ENCODE data around the gene SEMA3C.
A peak's percentile ranks its signal among the peaks of the same experiment; 100 is the strongest.

The SEMA3C gene

DNA sequence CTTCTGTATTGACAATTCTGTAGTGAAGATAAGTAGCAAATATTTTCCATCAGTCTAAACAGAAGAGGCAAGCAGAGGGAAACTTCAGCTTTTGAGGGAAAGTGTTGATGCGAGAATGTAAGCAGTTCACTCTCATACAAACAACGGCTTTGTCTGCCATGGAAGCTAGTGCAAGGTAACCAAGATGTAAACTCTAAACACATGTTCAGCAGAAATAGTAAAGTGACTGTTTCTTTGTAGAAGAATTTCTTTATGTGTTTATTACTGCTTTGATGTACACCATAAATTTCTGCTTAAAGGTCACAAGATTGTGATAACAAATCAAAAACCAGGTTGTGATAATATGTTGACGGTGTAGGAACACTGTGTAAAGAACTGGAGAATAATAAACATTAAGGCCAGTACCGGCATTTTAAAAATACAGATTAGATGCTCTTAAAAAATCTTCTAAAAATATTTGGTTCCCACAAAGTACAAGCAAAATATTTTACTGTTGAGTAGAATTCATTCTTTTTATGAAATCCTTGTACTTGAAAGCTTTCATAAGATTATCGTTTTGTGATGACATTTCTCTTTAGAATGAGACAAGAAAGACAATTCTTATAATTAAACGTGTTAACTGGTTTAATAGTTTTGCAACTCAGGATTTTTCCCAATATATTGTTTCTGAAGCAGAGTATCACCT, 34.2 kb downstream of the SEMA3C start:
- DNase-seq = no peak

DNA sequence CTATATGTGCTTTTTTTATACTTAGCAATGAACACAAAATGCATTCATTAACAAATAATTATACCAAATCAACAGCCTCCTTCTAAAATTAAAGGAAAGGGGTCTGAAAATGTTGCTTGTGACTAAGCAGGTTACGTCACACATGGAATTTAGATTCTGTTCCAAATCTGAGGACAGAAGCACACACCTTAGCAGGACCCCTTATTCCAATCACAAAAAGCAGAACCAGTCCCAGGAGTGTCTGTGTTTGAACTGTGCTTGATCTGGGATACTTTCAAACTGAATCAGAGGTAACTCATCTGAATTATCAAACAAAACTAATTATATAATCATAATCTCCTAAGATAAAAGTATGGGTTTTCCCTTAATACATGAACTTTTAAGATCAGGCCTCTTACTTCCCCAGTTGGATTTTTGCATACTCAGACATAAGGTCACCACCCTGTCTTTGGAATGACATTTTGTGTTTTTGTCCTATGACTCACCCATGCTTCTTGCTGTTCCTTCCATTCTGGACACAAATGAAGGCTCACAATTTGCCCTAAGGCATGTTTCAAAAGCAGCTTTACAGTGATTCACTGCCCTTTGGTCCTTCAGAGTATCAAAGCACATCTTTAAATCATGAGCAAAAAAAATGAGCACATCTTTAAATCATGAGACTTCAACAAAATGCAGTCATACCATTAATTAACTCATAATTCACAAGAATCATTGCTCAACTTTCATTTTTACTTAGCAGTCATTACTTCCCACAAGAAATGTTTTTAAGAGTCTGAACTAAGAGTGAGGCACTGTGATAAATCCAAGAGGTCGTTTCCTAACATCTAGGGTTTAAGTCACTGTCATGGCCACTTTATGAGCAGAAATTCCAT, 35.5 kb downstream of the SEMA3C start:
- no peak for DNase-seq

DNA sequence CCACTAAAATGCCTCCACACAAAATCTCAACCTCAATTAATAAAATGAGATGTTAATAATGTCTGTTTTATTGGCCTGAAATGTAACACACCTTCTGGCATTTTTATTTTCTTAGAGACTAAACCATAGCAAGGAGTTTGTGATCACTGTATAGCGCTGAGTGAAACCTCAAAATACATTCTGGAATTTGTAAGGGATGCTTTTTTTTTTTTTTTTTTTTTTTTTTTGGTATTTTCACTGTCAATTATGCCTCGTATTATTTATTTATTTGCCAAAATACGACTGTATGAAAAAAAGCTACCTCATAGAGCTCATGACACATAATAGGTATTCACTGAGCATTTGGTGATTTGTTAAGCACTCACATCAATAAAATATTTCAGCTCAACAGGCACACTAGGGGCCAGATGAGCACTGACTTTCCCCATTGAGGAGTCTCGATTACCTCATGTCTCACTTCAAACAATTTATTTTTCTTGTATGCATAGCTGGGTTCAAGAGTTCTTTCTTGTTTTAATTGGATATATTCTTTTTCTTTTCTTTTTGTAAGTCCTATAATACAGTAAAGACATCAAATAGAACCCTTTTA, 36.5 kb downstream of the SEMA3C start:
- DNase-seq = no peak

DNA sequence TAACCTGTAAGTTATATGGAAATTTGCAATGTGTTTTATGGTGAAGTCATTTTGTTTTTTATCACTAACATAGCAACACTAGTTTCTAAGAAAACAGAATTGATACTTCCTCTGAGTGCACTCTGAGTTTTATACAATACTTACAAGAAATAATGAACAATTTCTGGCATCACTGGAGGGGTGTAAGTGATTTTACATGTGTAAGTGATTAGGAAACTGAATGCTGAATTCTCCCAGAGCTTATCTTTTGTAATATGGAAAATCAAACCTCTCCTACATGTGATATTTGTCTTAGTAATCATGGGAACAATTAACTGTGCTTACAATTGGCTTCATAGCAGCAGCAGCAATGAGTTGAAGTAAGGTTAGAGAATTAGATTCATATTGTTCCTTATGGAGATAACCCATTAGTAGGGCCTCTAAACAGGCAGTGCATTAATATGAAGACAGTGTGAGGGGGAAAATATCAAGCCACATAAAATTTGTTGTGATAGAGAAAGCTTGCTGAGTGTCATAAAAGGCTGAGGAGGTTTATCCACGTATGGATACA, 37.4 kb downstream of the SEMA3C start:
- no peak for DNase-seq

DNA sequence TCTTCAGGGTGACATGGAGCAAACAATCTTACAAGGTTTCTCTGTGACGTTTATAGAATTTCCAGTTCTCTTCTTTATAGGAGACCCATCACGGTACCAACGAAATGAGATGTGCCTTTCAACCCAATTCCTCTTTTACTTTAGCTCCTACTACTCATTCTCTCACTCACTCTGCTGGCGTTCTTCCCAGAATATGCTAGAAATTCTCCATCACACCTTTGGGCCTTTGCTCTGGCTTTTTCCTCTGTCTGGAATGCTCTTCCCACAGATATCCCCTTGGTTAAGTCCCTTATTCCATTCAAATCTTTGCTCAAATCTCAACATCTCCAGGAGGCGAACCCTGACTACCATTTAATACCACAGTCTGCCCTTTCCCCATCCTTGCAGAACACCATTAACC, 39.0 kb downstream of the SEMA3C start:
- no peak for DNase-seq

DNA sequence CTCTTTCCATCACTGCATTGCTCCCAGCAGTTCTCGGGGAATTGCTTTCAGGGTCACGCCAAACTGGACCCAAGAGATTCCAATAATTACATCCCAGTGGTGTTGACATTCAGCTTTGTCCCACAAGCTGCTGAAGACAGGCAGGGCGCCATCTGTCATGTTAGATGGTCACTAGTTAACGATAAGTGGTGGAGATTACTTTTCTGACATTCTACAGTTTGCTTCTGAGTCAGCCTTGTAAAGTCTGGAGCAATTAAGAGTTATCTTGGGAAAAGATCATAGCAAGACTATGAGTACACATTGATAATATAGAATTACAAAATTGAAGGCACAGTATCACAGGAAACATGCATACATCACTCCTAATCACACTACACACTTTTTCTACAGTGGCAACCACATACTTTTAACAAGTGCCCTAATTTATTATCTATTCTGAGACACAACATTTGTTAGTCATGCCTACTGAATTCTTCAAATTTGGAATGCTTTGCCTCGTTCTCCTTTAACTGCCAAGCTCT, 41.9 kb downstream of the SEMA3C start:
- no peak for DNase-seq

DNA sequence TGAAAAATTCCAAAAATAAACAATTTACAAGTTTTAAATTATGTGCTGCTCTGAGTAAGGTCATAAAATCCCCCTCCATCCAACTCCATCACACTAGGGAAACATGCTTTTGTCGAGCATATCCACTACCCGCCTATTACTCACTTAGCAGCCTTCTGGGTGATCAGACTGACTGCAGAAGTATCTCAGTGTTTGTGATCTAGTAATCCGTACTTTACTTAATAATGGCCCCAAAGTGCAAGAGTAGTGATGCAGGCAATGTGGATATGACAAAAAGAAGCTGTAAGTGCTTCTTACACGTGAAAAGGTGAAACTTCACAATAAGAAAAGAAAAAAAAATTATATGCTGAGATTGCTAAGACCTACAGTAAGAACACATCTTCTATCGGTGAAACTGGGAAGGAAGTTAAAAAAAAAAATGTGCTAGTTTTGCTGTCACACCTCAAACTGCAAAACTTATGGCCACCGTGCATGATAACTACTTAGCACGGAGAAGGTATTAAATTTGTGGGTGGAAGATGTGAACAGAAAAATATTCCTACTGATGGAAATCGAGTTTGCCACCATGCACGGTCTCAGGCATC, 43.2 kb downstream of the SEMA3C start:
- no peak for DNase-seq

DNA sequence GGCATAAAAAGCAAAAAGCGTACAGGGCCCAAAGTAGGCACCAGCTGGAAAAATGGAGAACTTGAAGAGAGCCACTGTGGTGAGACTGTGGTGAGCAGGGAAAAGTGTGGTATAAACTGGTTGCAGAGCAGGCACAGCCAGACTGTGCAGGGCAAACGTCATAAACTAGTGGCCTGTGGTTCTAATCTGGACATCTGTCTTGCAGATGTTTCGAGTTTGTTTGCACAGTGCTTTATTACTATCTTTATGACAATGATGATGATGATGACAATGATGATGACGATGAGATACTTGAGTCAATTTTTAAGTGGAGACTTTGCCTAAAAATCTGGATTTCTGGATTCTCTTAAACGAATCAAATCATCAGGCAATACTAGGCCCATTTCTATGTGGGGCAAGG, 45.7 kb downstream of the SEMA3C start:
- DNase-seq = no peak

DNA sequence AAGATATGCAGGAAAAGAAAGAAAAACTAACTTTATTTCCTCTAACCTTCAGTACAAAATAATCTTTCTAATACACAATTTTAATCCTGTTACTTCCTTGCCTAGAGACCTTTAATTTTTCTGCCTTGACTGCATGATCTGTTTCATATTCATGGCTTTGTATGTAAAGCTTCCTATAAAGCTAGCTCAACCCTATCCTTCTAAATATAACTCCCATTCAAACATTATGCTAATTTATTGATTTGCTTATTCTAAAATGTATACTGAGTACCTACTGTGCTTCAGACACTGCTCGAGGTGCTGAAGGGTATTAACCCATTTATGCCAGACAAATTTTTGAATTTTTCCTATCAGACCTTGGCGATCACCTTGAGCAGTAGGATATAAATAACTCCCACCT, 47.6 kb downstream of the SEMA3C start:
- no peak for DNase-seq

DNA sequence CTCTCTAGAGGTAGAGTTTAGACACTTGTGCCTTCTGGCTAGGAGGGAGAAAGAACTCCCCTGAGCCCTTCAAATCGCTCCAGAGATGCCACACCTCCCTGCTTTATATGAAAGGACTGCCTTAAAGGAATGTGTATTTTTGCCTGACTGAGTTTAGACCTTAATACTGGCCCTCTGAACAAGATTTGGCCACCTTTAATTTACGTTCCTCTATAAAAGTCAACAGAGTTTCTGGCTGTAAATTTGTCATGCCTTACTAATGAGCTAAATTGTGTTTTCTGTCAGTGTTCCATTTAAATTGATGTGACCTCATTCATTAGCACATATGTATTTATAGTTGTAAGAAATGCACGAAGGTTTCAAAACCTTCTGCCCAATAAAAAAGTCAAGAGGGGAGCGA, 48.0 kb downstream of the SEMA3C start:
- DNase-seq = no peak

DNA sequence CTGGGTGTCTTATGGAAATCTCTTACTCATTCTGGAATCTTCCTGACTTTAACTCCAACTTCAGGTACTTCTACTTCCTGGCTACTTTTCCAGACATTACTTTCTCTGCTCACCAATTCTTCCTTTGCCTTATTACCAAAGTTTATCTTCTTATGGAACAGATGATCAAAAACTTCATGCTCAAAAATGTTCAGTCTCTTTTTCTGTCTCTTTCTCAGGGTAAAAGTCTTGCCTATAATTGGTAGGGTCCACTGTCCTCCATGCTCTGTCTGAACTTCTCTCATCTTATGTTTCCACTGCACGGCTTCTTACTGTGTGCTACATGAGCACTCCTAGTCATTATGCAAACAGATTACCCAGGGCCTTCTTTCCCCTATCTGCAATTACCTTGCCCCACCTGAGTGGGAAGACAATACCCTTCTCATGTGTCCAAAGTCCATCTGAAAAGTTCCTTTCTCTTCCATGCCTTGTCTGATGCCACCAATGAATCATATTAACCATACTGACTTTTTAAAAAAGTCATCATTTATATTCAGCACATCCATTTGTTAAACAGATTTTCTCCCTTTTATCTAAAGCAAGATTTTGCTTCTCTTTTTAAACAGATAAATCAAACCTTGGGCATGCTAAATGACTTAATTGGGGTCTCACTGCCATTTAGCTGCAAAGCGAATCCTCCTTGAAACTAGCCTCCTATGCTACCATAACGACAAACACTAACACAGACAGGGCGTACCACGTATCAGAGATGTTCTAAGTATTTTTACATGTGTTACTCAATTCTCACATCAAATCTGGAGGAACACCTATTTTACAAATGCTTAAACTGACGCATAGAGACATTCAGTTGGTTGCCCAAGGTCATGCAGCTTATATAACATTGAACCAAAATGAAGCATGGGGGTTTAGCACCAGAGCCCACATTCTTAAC, 48.8 kb downstream of the SEMA3C start:
- DNase-seq = no peak

DNA sequence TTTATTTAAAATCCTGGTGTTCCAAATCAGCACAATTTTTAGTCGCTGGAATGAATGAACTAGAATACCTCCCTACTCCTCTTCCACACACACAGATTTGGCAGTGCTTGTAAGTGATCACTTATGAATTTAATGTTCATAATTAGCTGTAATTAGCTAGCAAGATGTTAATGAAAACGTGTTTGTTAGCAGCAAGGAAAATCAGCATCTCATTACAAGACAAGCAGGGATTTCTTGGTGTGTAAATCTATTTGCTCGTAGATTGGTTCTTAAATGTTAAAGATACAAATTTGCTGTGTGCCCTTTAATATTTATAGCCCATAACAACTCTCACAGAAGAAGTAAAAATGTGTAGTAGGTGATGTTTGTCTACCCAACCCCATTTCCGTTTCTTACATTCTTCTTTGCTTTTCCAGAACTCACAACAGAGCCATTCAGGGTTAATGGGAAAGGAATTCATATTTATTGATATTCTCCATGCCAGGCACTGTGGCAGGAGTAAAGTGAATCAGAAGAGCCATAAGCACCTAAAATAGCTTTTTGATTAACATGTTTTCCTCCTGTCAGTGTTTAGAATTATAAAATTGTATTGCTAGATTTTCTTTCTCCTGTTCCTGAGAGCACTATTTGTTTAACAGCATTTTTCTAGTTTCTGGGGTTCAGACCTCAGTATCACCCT, 49.6 kb downstream of the SEMA3C start:
- no peak for DNase-seq

DNA sequence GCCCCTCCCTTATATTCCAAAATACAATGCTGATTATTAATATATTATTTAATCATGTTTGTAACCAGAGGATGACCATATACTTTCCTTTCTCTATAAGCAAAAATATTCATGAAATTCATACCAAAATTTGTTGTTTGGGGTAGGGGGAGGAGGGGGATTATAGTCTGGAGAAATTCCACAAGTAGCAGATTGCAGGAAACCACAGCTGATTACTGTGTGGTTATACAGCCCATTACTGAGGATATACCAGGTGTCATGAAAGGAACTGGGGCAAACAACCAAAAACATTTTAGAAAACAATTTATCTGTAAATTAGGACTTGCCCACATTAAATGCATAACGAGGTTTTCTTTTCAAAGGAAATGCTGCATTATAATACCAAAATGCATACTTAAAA, 50.3 kb downstream of the SEMA3C start:
- DNase-seq = no peak

DNA sequence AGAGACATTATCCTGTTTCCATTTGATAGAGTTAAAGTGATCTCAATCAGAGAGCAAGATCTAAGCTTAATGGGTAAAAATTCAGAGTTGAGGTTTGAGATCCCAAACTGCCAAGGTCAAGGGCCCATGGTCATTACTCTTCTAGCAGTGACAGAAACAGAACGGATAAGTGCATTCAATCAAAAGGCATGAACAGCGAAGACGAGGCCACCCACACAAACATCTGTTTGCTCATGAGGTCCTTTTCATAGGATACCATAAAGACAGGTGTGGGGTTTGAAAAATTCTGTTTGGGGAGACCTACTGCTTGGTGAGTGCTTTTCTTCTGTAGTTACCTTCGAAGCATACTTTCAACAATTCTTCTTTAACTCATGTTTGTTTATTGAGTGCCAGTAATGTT, 58.3 kb downstream of the SEMA3C start:
- DNase-seq = peak; percentile 42

DNA sequence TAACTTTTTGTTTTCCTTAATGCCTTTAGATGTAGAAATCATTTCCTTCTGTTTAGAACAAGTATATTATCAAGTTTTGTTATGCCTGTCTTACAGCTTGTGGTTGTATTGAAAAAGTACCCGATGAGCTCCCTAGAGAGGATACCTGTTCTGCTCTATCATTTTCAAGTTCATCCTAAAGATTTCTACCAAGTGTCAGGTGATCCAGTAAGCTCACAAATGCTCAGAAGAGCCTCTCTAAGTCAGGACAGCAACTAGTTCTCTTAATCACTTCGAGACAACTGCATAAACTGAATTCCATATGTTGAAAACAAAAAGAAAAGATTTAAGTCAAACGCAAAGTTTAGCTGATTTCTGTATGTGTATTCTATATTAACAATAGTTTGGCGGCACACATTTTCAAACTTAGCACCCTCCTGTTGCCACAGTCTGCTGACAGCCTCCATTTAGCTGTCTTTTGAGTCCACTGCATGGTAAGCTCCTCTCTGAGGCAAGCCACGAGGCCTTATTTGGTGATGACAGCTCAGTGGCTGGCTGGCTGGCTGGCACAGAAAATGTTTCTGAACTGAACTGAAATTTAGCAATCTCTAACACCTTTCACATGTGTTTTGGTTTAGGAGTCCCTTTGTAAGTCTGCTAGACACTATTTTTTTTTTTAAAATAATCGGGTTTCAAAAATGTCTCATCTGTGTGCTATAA, 59.4 kb downstream of the SEMA3C start:
- no peak for DNase-seq

DNA sequence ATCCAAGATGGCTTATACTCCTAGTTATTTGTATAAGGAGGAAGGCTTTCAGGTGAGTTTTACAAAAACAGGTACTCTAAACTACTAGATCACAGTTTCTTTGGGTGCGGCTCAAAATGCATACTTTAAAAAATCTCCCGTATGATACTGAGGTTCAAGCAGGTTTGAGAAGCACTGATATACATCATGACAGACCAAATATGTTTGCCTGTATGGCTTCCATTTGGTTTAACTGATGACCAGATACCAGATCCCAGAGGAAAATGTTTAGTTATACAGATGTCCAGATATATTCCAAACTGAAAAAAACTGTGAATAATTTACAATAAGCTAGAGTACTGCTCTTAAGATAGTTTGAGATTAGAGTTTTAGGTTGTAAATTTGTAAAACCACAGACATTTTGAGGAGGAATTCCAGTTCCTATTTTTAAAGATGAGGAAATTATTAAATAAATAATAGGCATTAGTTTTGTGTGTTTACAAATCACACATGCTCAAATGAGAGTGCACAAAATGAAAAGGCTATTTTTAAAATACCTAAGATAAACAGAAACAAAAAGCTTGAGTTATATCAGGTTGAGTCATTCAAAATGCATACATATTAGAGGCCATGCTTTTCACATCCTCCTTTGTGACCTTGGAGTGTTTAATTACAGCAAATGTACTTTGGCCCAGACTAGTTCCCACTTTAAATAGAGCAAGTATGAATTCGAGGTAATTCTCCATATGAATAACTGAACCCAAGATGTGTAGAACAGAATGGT, 60.5 kb downstream of the SEMA3C start:
- DNase-seq = no peak

DNA sequence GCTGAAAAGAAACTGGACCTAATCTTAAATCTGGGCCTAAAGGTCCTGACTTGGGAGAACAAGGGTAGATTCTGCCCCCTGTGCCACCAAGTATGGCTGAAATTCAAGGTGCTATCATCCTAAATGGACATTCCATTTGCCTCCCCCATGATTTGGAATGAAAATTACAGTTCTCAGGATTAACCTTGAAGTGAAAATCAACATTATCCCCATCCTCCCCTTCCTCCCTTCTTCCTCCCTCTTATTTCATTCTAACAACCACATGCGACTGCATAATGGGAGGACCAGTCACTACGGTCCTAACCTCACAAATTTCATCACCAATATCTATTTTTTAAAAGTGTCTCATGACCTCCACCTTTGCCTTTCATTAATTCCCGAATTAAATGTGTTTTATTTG, 62.1 kb downstream of the SEMA3C start:
- no peak for DNase-seq

DNA sequence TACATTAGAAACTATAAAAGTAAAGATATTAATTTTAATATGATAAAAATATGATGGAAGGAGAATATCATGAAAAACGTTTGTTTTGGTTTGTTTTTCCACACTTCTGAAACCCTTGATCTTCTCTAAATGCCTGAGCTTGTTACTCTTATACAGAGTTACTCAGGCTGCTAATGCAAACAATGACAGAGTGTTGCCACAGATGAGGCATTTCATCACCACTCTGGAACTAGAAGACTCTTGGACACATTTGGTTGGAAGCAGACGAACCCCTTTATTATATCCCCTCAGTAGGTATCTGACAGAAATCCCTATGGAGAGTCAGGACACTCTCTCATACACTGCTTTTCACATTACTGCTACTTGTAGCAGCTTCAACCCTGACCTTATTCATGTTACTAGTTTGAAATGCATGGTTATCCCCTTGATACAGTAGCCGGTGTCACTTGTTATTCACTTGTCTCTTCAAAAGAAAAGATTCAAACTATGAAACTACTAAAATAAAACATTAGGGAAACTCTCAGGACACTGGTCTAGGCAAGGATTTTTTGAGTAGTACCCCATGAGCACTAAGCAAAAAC, 66.9 kb downstream of the SEMA3C start:
- no peak for DNase-seq

DNA sequence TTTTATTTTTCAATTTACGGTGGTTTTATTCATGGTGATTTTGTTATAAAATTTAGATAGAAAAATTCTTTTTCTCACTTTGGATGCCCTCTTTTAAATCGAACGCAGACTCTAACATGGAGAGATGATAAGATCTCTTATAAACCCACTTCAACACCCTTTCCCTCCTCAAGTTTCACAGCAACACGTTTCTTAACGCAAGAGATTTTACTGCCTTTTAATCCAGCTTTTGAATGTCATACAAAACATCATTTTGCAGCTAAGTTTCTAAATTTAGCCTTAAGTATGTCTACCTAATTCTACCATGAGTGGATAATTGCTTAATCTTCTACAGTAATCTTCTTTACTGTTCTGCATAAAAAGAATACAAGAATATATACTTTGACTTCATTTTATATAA, 70.0 kb downstream of the SEMA3C start:
- no peak for DNase-seq

DNA sequence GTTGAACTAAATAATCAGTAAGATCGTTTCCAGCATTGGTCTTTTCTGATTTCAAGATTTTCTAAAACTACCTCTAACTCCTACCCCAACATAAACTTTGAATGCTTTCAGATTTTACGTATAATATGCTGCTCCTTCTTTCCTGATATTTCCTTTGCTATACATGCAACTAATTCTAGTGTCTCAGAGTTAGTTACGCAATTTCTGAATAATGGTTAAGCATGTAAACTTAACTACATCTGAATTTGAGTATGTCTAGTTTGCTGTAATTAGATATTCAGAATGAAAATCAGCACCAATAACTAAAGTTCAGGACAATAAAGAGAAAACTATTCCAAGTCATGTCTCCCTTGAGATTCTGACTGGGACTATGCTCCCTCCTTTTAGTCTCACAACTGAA, 71.0 kb downstream of the SEMA3C start:
- DNase-seq = no peak
